SU-DHL-6 (cell line): ENCODE results near the gene FRMD8.

ENCODE experiments used
- H2AFZ ChIP-seq: fragments of 200-600 bp; sonication (generic); 2 replicates; pipeline ENCODE4 v1.6.1; 2014; ENCODE audit warnings: low read depth, mild to moderate bottlenecking, moderate library complexity, mixed read lengths, antibody characterized with exemption, low read length; ENCODE audit not compliant: severe bottlenecking
- H3F3A ChIP-seq: fragments of 200-600 bp; shearing (Covaris generic); 2 replicates; pipeline ENCODE4 v1.6.0; 2016; ENCODE audit warnings: antibody characterized with exemption, mild to moderate bottlenecking; ENCODE audit not compliant: insufficient read depth
- H3K27ac ChIP-seq: fragments of 200-600 bp; sonication (generic); 2 replicates; pipeline ENCODE4 v1.5.1; 2016; ENCODE audit warnings: low read depth, mild to moderate bottlenecking, low read length, moderate library complexity, mixed read lengths
- H3K27me3 ChIP-seq: fragments of 200-600 bp; sonication (generic), shearing (Covaris generic); 2 replicates; pipeline ENCODE4 v1.6.0; 2014; ENCODE audit warnings: mild to moderate bottlenecking, low read length
- H3K36me3 ChIP-seq: fragments of 200-600 bp; sonication (generic); 2 replicates; pipeline ENCODE4 v1.6.1; 2014; ENCODE audit warnings: mild to moderate bottlenecking, low read length, mixed read lengths
- H3K4me2 ChIP-seq: fragments of 300-600, 200-600 bp; shearing (Covaris generic), sonication (generic); 2 replicates; pipeline ENCODE4 v1.6.0; 2014; ENCODE audit warnings: low read length, low read depth, mild to moderate bottlenecking; ENCODE audit not compliant: poor library complexity, severe bottlenecking
- H3K4me3 ChIP-seq: fragments of 200-600 bp; sonication (generic); 2 replicates; pipeline ENCODE4 v1.5.1; 2014; ENCODE audit warnings: antibody characterized with exemption, low read length, mild to moderate bottlenecking, mixed read lengths; ENCODE audit not compliant: insufficient read depth, poor library complexity, severe bottlenecking
- H3K79me2 ChIP-seq: fragments of 200-600 bp; sonication (generic); 2 replicates; pipeline ENCODE4 v1.6.1; 2014; ENCODE audit warnings: mild to moderate bottlenecking, low read length, moderate library complexity; ENCODE audit not compliant: insufficient read depth
- H3K9ac ChIP-seq: fragments of 200-600 bp; sonication (generic); 2 replicates; pipeline ENCODE4 v1.7.0; 2014; ENCODE audit warnings: mild to moderate bottlenecking, low read length
- H3K9me2 ChIP-seq: fragments of 200-600 bp; sonication (generic); replicated peaks from 2 replicates; pipeline ENCODE4 v1.6.1; 2014; ENCODE audit warnings: low read length; ENCODE audit not compliant: insufficient read depth
- H3K9me3 ChIP-seq: fragments of 200-600 bp; sonication (generic); 2 replicates; pipeline ENCODE4 v1.6.1; 2014; ENCODE audit warnings: low read length, mixed read lengths; ENCODE audit not compliant: insufficient read depth
- H4K20me1 ChIP-seq: fragments of 200-600 bp; sonication (generic); 2 replicates; pipeline ENCODE4 v1.6.1; 2014; ENCODE audit warnings: low read depth, mild to moderate bottlenecking, antibody characterized with exemption, low read length, moderate library complexity, mixed read lengths
- EZH2phosphoT487 ChIP-seq: fragments of 200-600 bp; sonication (generic), shearing (Covaris generic); conservative IDR thresholded peaks from 2 replicates; pipeline ENCODE4 v1.6.1; 2018; ENCODE audit warnings: mild to moderate bottlenecking, antibody characterized with exemption, low read length, moderate library complexity, mixed read lengths
- TF ChIP-seq, protein P1 (sequence below): fragments of 200-600 bp; sonication (generic); IDR thresholded peaks from one replicate; pipeline ENCODE4 v1.5.1; 2017; ENCODE audit warnings: antibody characterized with exemption, mild to moderate bottlenecking, low read length, moderate library complexity; ENCODE audit not compliant: insufficient read depth, poor library complexity, severe bottlenecking

Gene FRMD8

GRCh38 chr11:65355013-65355775 is 31.2 kb upstream of the FRMD8 start:
- Histone ChIP-seq H3K9me2 (no peaks in the 10 kb centered on the region), H3K27ac (no peak overlapping the region)

GRCh38 chr11:65355776-65356393 is 30.6 kb upstream of the FRMD8 start:
- H3K36me3 ChIP-seq: 0 out of 2 replicates have a peak, but pooled peaks cover 3% of the 10 kb centered on the region
- H4K20me1 ChIP-seq: no peaks in the 10 kb centered on the region
- H3K9me3 ChIP-seq: no peaks in the 10 kb centered on the region
- H3K27me3 ChIP-seq: no peaks in the 10 kb centered on the region
- peak overlapping the region; percentile 78 for H3K4me2 ChIP-seq
- H3F3A ChIP-seq: peaks cover 20% of the 10 kb centered on the region
- H3K4me3 ChIP-seq: no peak overlapping the region
- no peaks in the 10 kb centered on the region for H3K79me2 ChIP-seq
- TF ChIP-seq EZH2phosphoT487: no peak
- TF ChIP-seq, protein P1, sequence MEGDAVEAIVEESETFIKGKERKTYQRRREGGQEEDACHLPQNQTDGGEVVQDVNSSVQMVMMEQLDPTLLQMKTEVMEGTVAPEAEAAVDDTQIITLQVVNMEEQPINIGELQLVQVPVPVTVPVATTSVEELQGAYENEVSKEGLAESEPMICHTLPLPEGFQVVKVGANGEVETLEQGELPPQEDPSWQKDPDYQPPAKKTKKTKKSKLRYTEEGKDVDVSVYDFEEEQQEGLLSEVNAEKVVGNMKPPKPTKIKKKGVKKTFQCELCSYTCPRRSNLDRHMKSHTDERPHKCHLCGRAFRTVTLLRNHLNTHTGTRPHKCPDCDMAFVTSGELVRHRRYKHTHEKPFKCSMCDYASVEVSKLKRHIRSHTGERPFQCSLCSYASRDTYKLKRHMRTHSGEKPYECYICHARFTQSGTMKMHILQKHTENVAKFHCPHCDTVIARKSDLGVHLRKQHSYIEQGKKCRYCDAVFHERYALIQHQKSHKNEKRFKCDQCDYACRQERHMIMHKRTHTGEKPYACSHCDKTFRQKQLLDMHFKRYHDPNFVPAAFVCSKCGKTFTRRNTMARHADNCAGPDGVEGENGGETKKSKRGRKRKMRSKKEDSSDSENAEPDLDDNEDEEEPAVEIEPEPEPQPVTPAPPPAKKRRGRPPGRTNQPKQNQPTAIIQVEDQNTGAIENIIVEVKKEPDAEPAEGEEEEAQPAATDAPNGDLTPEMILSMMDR: no peak
- no peak overlapping the region for H2AFZ ChIP-seq
- H3K27ac ChIP-seq: no peak overlapping the region
- no peaks in the 10 kb centered on the region for H3K9me2 ChIP-seq
- H3K9ac ChIP-seq: peak overlapping the region; percentile 70; the same call in 1 of the 2 replicates

More at GRCh38 chr11:65355013-65355775, 31.2 kb upstream of the FRMD8 start:
- H3F3A ChIP-seq: peaks cover 20% of the 10 kb centered on the region
- H3K9ac ChIP-seq: peak overlapping the region; percentile 70
- TF ChIP-seq, protein P1: no peak
- no peak for TF ChIP-seq EZH2phosphoT487
- no peak overlapping the region for H2AFZ ChIP-seq
- no peaks in the 10 kb centered on the region for H3K79me2 ChIP-seq
- H3K9me3 ChIP-seq: no peaks in the 10 kb centered on the region
- H3K4me2 ChIP-seq: peak overlapping the region; percentile 78
- H3K4me3 ChIP-seq: peak overlapping the region; percentile 69
- H3K27me3 ChIP-seq: no peaks in the 10 kb centered on the region
- 0 out of 2 replicates have a peak, but pooled peaks cover 3% of the 10 kb centered on the region for H3K36me3 ChIP-seq
- H4K20me1 ChIP-seq: no peaks in the 10 kb centered on the region

DNA sequence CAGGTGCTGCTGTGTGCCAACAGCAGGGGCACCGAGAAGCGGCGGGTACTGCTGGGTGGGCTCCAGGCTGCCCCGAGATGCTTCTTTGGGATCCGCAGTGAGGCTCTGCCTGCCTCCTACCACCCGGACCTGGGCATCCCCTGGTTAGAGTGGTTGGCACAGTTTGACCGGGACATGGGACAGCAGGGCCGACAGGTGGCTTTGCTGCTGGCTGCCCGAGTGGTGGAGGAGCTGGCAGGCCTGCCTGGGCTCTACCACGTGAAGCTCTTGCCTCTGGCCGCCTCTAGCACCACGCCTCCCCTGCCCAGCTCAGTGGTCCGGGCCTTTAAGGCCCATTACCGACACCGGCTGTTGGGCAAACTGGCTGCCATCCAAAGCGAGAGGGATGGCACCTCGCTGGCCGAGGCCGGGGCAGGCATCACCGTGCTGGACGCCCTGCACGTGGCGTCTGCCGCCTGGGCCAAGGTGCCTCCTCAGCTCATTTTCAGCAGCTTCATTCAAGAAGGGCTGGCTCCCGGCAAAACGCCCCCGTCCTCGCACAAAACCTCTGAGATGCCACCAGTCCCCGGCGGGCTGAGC is 30.0 kb upstream of the FRMD8 start:
- no peaks in the 10 kb centered on the region for H3K9me2 ChIP-seq
- no peaks in the 10 kb centered on the region for H3K9me3 ChIP-seq
- H3F3A ChIP-seq: peaks cover 20% of the 10 kb centered on the region
- no peak overlapping the region for H3K4me2 ChIP-seq
- H3K27ac ChIP-seq: no peak overlapping the region
- H4K20me1 ChIP-seq: no peaks in the 10 kb centered on the region
- H3K9ac ChIP-seq: no peak overlapping the region
- no peak overlapping the region for H2AFZ ChIP-seq
- TF ChIP-seq, protein P1: no peak
- no peak for TF ChIP-seq EZH2phosphoT487
- no peaks in the 10 kb centered on the region for H3K27me3 ChIP-seq
- no peak overlapping the region for H3K4me3 ChIP-seq
- 0 out of 2 replicates have a peak, but pooled peaks cover 3% of the 10 kb centered on the region for H3K36me3 ChIP-seq
- H3K79me2 ChIP-seq: no peaks in the 10 kb centered on the region
